Left forelimb (tissue), 1 donor: ENCODE data around the gene ACSM2A.
"Not testable (repeated sequence)": the region's sequence is repeated elsewhere in the genome, so short reads cannot be mapped to it uniquely, and the experiment has no call there.

Experiments
- DNase-seq: peaks from one replicate; pipeline ENCODE4 v3.0.0-alpha.2; 2018; ENCODE audit warnings: low spot score

Gene ACSM2A

DNA sequence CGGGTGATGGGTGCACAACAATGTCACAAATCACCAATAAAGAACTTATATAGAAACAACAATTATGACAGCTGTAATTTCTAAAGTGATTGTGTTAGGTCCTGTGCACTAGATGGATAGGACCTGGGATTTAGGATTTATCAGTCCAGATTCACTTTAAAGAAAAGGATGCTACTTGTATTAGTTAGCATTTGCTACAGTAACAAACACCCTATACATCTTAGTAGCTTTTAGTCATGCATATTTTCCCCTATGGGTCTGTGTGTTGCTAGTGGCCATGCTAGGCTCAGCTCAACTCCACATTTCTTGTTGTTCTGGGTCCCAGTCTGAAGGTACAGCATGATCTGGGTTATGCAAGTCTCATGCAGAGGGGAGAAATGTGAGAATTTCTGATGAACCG is 7.9 kb downstream of the ACSM2A start:
- not testable (repeated sequence) for DNase-seq

DNA sequence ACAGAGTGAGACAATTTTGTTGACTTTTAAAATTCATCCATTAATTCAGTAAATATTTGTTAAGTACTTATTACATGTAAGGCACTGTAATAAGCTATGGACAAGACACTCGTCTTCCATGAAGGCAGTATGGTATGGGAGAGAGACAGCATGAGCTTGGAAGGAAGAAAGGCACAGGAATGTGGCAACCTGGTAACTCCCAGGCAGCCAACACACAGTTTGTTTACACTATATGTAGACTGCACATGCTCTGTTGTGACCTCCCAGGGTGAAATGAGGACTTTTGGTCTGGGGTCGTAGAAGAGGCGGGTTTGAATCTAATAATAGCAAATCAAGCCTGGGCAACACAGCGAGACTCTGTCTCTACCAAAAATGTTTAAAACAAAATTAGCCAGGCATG is 9.0 kb downstream of the ACSM2A start:
- DNase-seq: not testable (repeated sequence)

DNA sequence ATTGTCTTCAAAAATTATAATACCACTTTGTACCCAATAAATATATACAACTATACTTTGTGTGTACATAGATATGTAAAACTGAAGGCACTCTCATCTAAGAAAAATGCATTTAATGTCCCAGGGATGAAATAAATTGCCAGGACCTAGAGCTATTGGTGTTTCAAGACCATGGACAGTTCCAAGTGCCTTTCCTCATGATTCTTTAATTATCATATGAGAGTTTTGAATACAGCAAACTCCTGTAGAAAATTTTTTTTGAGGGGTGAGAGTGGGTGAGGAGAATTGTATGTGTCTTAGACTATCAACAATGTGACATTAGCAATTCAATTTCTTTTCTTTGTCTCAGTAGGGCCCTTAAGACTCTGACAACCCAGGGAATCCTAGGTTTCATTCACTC is 17.6 kb downstream of the ACSM2A start:
- not testable (repeated sequence) for DNase-seq

DNA sequence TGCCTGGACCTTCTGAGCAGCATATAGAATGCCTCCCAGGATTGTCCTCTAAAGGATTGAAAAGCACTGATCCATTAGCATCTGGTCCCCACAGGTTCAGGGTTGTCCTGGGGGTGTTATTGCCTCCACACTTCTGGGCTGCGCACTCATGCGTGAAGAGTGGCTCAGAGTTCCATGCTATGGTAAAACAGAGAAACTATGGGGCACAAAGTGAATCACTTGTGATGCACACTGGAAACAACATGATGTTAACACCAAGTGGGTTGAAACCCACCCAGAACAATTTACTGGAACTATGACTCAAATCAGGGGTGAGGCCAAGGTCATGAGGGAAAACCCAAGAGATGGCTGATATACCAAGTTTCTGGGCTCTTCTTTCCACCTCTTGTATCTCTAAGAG is 18.6 kb downstream of the ACSM2A start:
- DNase-seq: not testable (repeated sequence)

DNA sequence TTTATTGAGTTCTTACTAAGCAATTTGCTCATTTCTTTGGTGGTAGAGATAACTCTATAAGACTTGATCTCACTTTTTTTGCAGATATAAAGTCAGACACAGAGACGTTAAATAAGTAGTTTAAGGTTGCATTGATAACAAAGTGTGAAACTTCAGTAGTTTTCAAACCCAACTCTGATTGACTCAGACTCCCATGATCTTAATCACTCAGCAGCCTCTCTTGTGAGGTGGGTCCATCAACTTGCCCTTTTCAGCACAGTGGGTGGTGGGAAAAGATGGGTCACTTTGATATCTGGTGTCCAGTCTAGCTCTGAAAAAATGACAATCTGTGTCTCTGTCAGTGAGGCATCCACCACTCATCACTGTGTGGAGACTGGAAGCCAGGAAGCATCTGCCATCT is 19.4 kb downstream of the ACSM2A start:
- DNase-seq: not testable (repeated sequence)

DNA sequence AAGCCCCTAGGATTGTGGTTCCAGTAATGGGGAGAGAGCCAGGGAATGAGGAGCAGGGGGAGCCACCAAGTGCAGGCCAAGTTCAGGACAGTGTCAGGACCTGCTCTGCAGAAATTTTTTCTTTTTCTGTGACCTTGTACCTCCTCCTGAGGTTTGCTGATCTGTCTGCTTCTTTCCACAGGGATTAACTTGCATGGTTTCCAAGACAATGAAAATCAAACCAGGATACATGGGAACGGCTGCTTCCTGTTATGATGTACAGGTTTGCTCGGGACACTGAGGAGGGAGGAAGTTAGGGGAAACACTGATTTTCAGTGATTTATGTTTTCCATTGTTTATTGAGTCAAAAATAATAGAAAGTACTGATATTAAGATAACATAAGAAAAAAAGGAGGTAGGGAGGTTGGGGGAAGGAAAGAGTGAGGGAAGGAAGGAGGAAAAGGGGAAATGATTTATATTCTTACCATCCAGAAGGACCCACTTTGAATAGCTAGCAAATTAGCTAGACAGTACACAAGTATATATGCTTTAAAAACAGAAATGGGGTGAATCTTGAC is 25.9 kb downstream of the ACSM2A start:
- DNase-seq: not testable (repeated sequence)

DNA sequence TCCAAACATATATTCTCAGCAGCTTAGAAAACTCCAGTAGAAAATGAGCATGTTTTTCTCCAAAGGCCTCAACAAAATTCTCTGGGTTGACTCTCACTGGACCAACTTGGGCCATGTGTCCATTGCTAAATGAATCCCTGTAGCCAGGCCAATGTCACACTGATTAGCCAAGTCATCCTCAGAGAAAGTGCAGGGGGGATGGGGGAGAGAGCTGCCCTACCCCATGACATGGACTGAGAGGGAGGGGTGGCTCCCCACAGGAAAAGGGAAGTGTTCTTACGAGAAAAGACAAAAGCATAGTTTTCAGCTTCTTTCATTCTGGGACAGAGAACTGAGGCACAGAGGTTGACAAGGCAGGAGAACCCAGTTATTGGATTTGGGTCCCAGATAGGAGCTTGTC is 32.7 kb downstream of the ACSM2A start:
- not testable (repeated sequence) for DNase-seq

DNA sequence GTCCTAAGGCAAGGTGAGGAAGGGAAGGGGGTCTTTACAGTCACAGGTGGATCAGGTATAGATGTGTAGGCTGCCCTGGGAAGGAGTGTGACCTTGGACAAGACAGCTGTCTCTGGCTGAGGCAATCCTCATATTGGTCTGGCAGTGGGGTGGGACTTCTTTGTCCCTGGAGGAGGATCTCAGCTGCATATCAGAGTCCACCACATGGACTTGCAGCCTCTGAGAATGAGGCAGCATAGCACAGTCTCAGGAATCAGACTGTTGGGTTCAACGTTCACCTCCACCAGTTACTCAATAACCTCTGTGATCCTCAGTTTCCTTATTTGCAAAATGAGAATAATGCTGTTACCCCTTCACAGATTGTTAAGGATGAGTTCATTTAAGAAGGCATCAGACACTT is 33.4 kb downstream of the ACSM2A start:
- no peak for DNase-seq

DNA sequence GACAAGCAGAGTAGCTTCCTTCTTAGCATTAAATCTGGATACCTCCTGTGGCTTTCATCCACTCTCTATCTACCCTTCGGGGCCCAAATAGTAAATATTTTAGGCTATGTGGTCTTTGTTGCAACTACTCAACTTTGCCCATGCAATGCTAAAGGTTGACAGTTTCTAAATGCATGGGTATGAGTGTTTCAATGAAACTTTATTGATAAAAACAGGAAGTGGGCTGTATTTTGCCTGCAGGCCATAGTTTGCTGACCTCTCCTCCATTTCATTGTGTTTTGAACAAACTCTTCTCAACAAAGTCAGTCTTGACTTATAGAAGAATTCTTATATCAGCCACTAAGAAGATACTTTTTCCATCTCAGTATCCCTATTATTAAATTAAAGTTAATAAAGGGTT is 34.1 kb downstream of the ACSM2A start:
- DNase-seq: no peak

DNA sequence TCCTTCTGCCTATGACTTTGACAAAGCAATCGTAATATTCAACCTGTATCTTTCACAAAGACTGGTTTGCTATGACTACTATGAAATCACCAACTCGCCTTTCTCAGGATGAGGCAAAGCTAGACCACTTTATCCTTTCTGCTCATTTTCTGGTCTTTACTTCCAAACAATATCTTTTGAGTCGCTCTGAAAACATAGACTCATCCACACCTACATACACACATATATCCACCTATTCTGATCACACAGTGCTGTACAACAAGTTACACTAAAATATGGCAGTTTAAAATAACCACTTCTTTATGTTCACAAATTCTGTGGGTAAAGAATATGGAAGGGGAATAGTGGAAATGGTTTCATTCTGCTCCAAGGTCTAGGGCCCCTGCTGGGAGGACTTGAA is 39.7 kb downstream of the ACSM2A start:
- DNase-seq: not testable (repeated sequence)

DNA sequence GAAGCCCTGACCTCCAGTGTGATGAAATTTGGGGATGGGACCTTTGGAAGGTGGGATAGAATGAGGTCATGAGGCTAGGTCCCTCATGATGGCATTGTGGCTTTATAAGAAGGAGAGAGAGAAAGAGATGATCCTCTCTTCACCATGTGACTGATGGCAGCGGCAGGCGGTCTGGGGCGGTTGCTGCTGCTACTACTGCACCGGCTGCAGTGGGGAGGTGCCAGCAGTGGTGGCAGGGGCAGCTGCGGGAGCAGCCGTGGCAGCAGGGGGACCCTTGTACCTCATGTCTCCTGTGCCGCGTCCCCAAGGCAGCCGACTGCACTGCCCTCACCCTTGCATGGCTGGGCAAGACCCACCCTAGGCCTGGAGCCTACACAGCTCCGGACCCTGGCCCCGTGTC is 40.1 kb downstream of the ACSM2A start:
- DNase-seq: not testable (repeated sequence)

DNA sequence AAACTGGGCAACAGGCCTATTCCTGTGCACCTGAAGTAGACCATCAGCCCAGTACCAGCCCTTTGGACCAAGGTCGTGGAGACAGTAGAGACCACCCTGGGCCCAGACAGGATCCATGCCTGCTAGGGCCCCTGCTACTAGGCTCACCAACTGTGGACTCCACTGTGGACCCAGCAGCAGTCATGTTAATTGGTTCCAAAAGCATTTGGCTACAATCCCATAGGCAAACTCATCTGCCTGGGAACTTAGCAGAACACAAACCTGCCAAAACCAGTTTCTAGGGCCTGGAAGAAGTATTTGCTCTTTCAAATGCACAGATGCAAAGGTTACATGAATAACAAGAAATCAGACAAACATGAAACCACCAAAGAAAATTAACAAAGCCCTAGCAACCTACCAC is 53.1 kb downstream of the ACSM2A start:
- DNase-seq: no peak

DNA sequence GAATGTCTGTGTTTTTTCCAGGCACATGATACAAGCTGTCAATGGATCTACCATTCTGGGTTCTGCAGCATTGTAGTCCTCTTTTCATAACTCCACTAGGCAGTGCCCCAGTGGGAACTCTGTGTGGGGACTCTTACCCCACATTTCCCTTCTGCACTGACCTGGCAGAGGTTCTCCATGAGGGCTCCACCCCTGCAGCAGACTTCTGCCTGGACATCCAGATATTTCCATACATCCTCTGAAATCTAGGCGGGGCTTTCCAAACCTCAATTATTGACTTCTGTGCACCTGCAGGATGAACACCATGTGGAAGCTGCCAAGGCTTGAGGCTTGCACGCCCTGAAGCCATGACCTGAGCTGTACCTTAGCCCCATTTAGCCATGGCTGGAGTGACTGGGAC is 56.0 kb downstream of the ACSM2A start:
- DNase-seq: no peak

DNA sequence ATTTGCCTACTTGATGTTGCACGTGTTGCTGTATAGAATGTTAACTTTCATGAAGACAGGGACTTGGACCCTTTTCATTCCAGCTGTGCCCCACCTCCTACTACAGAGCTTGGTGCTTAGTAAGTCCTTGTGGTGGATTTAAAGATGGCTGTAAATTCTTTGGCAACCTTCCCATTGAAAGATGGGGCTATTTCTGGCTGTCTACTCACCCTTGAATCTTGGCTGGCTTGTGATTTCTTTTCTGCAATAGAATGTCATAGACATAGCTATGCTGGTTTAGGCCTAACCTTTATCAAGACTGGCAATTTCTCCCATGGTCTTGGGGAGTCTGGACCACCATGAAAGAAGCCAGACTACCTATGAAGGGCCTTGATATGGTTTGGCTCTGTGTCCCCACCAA is 59.0 kb downstream of the ACSM2A start:
- no peak for DNase-seq

DNA sequence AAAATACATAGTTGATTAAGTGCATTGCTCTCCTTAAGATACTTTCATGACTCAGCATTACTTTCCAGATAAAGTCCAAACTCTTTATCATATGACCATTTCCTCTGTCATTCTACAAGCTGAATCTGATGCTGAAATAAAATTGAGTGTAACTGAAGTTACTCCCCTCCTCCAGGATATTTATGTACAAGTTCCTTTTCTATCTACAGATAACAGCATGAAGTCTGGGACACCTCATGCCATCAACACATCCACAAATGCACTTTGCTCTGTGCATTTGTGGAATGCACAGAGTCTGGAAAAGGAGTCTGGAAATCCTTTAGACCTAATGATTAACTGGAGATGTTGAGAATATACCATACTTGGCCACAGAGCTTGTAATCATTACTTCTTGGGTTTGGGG is 64.4 kb downstream of the ACSM2A start:
- DNase-seq: no peak

DNA sequence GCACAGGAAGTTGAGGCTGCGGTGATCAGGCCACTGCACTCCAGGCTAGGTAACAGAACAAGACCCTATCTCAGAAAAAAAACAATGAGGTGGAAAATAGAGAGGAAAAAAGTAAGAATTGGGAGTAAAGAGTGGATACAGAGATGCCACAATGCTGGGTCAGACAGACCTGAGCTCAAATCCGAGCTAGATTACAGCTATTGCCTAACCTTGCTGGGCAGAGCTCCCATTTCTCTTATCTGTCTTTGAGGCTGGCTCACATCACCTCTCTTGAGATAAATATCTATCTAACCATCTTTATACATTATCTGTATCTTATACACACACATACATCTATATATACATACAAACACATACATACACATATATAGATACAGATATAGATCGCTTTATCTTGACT is 65.8 kb downstream of the ACSM2A start:
- no peak for DNase-seq

DNA sequence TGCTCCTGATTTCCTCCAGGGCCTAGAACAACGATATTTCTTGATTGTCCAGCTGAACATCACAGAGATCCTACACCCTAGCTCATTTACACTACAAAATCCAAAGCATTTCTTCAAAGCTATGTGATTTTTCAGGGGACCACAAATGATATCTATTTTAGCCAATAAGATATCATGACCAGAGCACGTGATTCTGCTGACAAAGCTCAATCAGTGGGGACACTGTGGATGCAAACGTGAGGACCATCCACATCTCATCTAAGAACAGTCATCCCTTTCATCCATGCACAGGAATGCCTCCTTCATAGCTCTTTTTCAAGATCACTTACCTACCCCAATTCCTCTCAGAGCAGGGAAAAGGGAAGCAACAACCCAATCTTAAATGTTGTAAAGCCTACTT is 67.9 kb downstream of the ACSM2A start:
- no peak for DNase-seq

DNA sequence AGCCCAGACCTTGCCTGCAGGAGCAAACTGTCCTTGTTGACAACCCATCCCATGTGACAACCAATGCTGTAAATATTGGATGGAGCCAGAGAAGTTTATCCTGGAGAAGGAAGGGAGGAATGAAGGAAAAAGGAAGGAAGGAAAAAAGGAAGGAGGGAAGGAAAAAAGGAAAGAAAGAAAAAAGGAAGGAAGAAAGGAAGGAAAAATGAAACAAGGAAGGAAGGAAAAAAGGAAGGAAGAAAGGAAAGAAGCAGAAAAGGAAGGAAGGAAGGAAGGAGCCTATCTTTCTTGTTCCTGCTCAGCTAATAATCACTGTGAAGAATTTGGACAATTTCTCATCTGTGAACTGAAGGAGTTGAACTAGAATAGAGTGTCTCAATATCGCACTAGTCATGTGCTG is 68.8 kb downstream of the ACSM2A start:
- no peak for DNase-seq

DNA sequence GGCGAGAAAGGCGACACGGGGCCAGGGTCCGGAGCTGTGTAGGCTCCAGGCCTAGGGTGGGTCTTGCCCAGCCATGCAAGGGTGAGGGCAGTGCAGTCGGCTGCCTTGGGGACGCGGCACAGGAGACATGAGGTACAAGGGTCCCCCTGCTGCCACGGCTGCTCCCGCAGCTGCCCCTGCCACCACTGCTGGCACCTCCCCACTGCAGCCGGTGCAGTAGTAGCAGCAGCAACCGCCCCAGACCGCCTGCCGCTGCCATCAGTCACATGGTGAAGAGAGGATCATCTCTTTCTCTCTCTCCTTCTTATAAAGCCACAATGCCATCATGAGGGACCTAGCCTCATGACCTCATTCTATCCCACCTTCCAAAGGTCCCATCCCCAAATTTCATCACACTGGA is 80.5 kb downstream of the ACSM2A start:
- DNase-seq: not testable (repeated sequence)

DNA sequence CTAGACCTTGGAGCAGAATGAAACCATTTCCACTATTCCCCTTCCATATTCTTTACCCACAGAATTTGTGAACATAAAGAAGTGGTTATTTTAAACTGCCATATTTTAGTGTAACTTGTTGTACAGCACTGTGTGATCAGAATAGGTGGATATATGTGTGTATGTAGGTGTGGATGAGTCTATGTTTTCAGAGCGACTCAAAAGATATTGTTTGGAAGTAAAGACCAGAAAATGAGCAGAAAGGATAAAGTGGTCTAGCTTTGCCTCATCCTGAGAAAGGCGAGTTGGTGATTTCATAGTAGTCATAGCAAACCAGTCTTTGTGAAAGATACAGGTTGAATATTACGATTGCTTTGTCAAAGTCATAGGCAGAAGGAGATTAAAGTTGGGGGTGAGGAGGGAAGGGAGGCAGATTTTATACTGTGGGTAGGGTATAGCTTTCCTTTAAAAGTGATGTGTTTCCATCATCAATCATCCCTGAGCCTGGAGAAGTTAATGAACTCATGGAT is 81.0 kb downstream of the ACSM2A start:
- DNase-seq: not testable (repeated sequence)

DNA sequence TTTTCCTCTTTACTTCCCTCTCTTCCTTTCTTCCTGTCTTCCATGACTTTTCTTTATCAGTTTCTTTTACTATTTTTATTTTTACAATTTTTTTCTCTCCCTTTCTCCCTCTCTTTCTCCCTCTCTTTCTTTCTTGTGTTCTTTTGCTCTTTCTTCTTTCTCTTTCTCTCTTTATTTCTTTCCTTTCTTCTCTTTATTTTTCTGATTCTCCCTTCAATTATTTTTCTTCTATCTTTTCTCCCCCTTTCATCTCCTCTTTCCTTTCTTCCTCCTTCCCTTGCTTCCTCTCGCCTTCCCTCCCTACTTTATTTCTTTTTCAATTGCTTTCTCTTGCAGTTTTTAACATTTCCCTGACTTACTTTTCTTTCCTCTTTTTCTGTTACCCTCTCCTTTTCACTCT is 85.3 kb downstream of the ACSM2A start:
- not testable (repeated sequence) for DNase-seq
